GM06990 (cell line): ENCODE measurements around the gene RBMX2.

Experiments
- DNase-seq: peaks from one replicate; pipeline ENCODE4 v3.0.0-alpha.2; 2011; ENCODE audit not compliant: insufficient read length; ENCODE audit errors: extremely low read depth
- H3K27me3 ChIP-seq: replicated peaks from 2 replicates; pipeline ENCODE4 v1.6.0; 2011; ENCODE audit warnings: low read length; ENCODE audit not compliant: control insufficient read depth, insufficient read depth
- H3K36me3 ChIP-seq: 2 replicates; pipeline ENCODE4 v1.5.1; 2011; ENCODE audit warnings: low read length; ENCODE audit not compliant: control insufficient read depth, insufficient read depth
- H3K4me3 ChIP-seq: replicated peaks from 2 replicates; pipeline ENCODE4 v1.5.1; 2011; ENCODE audit warnings: low read depth, mild to moderate bottlenecking, control low read depth, low read length
- TF ChIP-seq, protein P1 (sequence below): IDR thresholded peaks from 2 replicates; pipeline ENCODE4 v1.5.1; 2011; ENCODE audit warnings: low read length, control low read depth, mild to moderate bottlenecking, inconsistent platforms; ENCODE audit not compliant: insufficient read depth, poor library complexity, severe bottlenecking

Gene RBMX2

DNA sequence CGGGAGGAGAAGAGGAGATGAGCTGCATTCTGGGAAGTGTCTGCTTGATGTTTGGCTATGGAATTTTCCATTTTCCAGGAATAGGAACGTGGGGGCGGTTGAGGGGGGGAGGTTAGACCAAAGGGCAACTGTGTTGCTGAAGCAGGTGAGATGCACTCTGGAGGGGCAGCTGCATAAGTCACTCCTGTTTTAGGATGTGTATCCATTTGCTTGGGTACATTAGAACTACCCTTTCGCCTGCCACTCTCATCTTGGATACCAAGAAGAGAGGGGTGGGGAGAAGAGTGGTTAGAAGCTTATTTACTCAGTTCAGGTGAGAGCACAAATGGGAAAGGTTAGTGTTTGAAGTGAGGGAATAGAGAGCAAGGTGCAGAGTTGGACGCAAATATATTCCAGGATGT, 15.4 kb upstream of the RBMX2 start:
- DNase-seq = no peak
- H3K27me3 ChIP-seq = no peaks in the 10 kb centered on the region; the same call in 1 of the 2 replicates
- TF ChIP-seq, protein P1, sequence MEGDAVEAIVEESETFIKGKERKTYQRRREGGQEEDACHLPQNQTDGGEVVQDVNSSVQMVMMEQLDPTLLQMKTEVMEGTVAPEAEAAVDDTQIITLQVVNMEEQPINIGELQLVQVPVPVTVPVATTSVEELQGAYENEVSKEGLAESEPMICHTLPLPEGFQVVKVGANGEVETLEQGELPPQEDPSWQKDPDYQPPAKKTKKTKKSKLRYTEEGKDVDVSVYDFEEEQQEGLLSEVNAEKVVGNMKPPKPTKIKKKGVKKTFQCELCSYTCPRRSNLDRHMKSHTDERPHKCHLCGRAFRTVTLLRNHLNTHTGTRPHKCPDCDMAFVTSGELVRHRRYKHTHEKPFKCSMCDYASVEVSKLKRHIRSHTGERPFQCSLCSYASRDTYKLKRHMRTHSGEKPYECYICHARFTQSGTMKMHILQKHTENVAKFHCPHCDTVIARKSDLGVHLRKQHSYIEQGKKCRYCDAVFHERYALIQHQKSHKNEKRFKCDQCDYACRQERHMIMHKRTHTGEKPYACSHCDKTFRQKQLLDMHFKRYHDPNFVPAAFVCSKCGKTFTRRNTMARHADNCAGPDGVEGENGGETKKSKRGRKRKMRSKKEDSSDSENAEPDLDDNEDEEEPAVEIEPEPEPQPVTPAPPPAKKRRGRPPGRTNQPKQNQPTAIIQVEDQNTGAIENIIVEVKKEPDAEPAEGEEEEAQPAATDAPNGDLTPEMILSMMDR = no peak
- no peaks in the 10 kb centered on the region for H3K36me3 ChIP-seq
- H3K4me3 ChIP-seq = no peak overlapping the region

DNA sequence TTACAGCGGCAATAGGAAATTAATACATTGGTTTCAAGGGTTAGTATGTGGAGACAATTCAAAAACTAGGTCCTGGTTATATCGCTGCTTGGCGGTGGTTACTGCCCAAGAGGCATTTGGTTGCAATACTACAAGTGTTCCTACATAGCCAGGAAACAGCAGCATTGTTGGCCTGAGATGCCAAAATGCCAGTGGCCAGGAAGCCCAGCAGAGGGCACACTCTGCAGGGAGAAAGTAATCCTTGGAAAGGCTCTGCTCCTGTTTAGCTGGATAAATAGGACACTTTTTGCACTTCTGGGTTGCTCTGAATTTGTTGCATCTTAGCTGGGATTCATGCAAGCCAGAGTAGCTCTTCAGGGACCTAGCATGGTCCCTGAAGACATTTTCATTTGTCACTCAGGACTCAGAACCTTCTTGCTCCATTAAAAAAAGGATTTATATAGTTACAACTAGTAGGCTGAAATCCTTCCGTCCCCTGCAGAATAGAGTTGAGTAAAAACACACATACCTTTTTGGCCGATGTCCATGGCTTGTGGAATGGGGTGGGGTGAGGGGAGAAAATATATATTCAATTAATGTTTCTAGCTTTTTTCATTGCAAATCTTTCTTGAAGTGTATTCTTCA, 8.2 kb upstream of the RBMX2 start:
- H3K27me3 ChIP-seq = no peaks in the 10 kb centered on the region
- H3K4me3 ChIP-seq = no peak overlapping the region
- TF ChIP-seq, protein P1 = peak; percentile 68
- H3K36me3 ChIP-seq = no peaks in the 10 kb centered on the region
- no peak for DNase-seq

DNA sequence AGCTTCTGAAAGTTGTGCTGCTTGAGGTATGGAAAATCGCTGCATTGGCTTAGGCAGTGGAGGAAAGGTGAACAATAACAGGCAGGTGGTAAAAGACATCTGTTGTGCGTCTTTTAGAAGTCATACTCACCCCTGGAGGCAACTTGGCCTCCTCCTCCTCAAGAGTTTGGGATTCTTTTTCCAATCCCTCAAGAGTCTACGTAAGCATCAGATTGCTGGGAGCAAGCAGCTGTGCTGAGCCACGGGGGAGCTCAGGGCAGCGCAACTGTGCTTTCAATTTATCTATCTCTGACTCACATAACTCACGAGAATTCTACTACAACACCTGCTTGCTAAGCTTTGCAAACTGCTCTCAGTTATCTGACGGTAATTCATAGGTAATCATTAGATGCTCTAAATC, 6.4 kb upstream of the RBMX2 start:
- no peak for DNase-seq
- TF ChIP-seq, protein P1 = no peak

DNA sequence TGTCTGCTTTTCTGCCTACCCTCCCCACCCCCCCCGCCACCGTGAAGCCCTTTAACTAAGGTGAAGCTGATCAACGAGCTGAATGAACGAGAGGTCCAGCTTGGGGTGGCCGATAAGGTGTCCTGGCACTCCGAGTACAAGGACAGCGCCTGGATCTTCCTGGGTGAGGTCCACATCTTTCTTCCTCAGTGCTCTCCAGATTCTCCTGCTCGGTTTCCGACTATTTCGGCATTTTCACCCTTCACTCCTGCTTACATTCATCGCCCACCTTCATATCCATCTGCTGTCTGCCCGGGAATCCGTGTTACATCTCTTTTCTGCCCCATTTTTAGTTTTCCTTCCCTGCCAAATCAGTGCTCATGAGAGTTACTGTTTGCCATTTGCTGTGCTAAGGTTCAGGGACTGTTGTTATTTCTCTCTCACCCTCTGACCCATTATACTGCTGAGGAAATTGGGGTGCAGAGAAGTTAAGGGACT, 459 bp downstream of the RBMX2 start:
- DNase-seq = no peak
- H3K4me3 ChIP-seq = peak overlapping the region; percentile 85

More for the DNA sequence above, 6.4 kb upstream of the RBMX2 start:
- H3K4me3 ChIP-seq = no peak overlapping the region
- H3K36me3 ChIP-seq = no peaks in the 10 kb centered on the region
- H3K27me3 ChIP-seq = no peaks in the 10 kb centered on the region

DNA sequence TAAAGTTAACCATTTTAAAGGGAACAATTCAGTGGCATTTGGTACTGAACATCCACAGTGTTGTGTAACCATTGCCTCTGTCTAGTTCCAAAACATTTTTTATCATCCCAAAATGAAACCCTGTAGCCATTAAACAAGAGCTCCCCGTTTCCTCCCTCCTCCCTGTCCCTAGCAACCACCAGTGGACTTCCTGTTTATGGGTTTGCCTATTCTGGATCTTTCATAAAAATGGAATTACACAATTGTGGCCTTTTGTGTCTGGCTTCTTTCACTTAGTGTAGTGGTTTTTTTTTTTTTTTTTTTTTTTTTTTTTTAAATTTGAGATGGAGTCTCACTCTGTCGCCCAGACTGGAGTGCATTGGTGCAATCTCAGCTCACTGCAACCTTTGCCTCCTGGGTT, 11.6 kb downstream of the RBMX2 start:
- peaks cover 2% of the 10 kb centered on the region for H3K36me3 ChIP-seq
- no peak for DNase-seq
- TF ChIP-seq, protein P1 = no peak
- no peaks in the 10 kb centered on the region for H3K27me3 ChIP-seq
- no peak overlapping the region for H3K4me3 ChIP-seq

More for the DNA sequence above, 459 bp downstream of the RBMX2 start:
- no peaks in the 10 kb centered on the region; the same call in 1 of the 2 replicates for H3K36me3 ChIP-seq
- TF ChIP-seq, protein P1 = no peak
- H3K27me3 ChIP-seq = no peaks in the 10 kb centered on the region
